HG02763 (cell line): Measurements from ENCODE around the gene SLCO1A2.

Source experiments
- ATAC-seq: cut with Tn5 transposase; IDR thresholded peaks from one replicate; pipeline ENCODE4 v1.9.1; 2021; ENCODE audit warnings: mild to moderate bottlenecking, moderate library complexity; ENCODE audit not compliant: unreplicated experiment

SLCO1A2 gene

GRCh38 chr12:21220266-21220665 is 114.5 kb downstream of the SLCO1A2 start:
- no peak for ATAC-seq

DNA sequence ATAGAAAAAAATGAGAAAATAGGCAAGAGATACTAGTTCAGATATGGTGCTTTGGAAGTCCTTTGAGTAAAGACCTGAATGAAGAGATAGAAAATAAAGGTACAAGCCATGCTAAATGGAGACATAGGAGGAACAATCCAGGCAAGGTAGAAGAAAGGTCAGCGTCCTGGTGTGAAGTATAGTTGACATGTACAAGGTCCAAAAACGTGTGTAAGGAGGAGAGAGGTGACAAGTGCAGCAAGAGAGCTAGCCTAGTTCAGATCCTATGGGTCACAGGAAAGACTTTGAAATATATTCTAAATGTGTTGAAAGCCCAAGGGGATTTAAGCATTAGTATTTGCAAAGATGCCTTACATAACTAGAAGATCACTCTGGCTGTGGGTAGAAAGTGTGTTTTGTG is 115.5 kb downstream of the SLCO1A2 start:
- ATAC-seq = no peak
